AG04450 (cell line): ENCODE data around the gene MAFF. TPM values are rescaled to one million over a fixed set of nuclear protein-coding genes. Genes with fewer than 3 reads are reported as not detected.
A peak's percentile ranks its signal among the peaks of the same experiment; 100 is the strongest.

Source experiments
- CTCF ChIA-PET: fragments of 300-600, 350-600 bp; formaldehyde crosslinking; extraction: SDS; loops from one replicate; lab custom pipeline; 2022; ENCODE audit warnings: antibody characterized with exemption, inconsistent platforms; lab: Charles Lee
- POLR2A ChIA-PET: fragments of 350-600 bp; formaldehyde crosslinking; extraction: SDS; loops from one replicate; lab custom pipeline; 2021; ENCODE audit warnings: antibody characterized with exemption, inconsistent platforms; lab: Yijun Ruan, JAX
- DNase-seq: peaks from one replicate; pipeline ENCODE4 v3.0.0-alpha.2; 2011; ENCODE audit warnings: low read depth, low spot score
- H3K27ac ChIP-seq: one replicate; pipeline ENCODE4 v1.5.1; 2012; ENCODE audit warnings: low read depth, low read length, control low read depth
- H3K27me3 ChIP-seq: one replicate; pipeline ENCODE4 v1.6.0; 2012; ENCODE audit warnings: low read length; ENCODE audit not compliant: control insufficient read depth, insufficient read depth
- H3K4me3 ChIP-seq: 2 replicates; pipeline ENCODE4 v1.5.1; 2011; ENCODE audit warnings: mild to moderate bottlenecking, low read depth, low read length, control low read depth
- H3K9me3 ChIP-seq: 2 replicates; pipeline ENCODE4 v1.5.1; 2012; ENCODE audit warnings: low read length; ENCODE audit not compliant: control insufficient read depth, insufficient read depth
- CTCF ChIP-seq: IDR thresholded peaks from 2 replicates; pipeline ENCODE4 v1.5.1; 2011; ENCODE audit warnings: low read depth, low read length, control low read depth, inconsistent platforms
- polyA plus RNA-seq: library from polyadenylated mRNA; depleted of rRNA; stranded (reverse); fragments of >200 nt; gene quantifications from 2 replicates; pipeline ENCODE4 v1.2.3, GENCODE V29; 2011

Gene MAFF
- polyA plus RNA-seq, 1 experiment = 8.3 TPM

- CTCF ChIA-PET = no interaction called here
- POLR2A ChIA-PET = no interaction called here
- DNase-seq = no peak
- H3K9me3 ChIP-seq = no peaks in the 10 kb centered on the region; the same call in 1 of the 2 replicates
- no peaks in the 10 kb centered on the region for H3K27me3 ChIP-seq
- no peak for TF ChIP-seq CTCF
- no peak overlapping the region for H3K4me3 ChIP-seq
- H3K27ac ChIP-seq = no peak overlapping the region
Measured at GRCh38 chr22:38235240-38235850, 33.6 kb downstream of the MAFF start.

DNA sequence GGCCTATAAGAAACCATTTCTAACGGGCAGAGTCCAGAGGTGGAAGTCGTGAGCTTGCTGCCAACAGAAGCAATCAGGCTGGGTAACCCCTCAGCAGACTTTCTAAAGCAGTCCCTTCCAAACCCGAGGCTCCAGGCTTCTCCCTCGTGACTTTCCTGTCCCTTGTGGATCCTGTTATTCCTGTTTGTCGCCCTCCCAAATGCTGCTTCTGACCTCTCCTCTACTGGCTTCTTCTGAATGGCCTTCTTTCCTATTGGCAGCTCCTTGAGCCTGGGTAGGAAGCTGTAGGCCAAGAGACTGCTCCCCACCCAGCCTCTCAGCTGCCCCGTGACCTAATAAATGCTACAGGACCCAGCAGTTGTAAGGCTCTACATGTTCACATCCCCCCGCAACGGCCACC is 35.0 kb downstream of the MAFF start:
- Histone ChIP-seq H3K4me3 (no peak overlapping the region), H3K27ac (no peak overlapping the region), H3K27me3 (no peaks in the 10 kb centered on the region), H3K9me3 (no peaks in the 10 kb centered on the region)
- CTCF ChIA-PET = no interaction called here
- no peak for DNase-seq
- POLR2A ChIA-PET = interaction anchor here (0.7 kb wide), 1 partner anchor 21 kb away, joined by 3 read pairs; no protein-coding TSS in a partner anchor
- TF ChIP-seq CTCF = no peak

GRCh38 chr22:38238519-38239071 is 36.8 kb downstream of the MAFF start:
- no peak for DNase-seq
- ChIA-PET POLR2A (interaction anchor here (1.0 to 2.0 kb wide), 3 partner anchors 9 to 37 kb away, joined by 3 to 6 read pairs (median 4); partner anchors contain the start of gene MAFF), CTCF (interaction anchor here (1.1 to 1.2 kb wide), 2 partner anchors 125 to 169 kb away, joined by 3 to 4 read pairs; no protein-coding TSS in a partner anchor)
- no peak for TF ChIP-seq CTCF
- Histone ChIP-seq H3K4me3 (no peak overlapping the region), H3K9me3 (no peaks in the 10 kb centered on the region; the same call in 1 of the 2 replicates), H3K27ac (peak overlapping the region; percentile 98), H3K27me3 (no peaks in the 10 kb centered on the region)

- ChIA-PET POLR2A (interaction anchor here (1.0 to 2.0 kb wide), 3 partner anchors 10 to 38 kb away, joined by 3 to 6 read pairs (median 4); partner anchors contain the start of gene MAFF), CTCF (interaction anchor here (0.7 to 1.2 kb wide), 3 partner anchors 124 to 169 kb away, joined by 3 to 4 read pairs (median 3); no protein-coding TSS in a partner anchor)
- peak; percentile 30 for TF ChIP-seq CTCF
- H3K9me3 ChIP-seq = no peaks in the 10 kb centered on the region; the same call in 1 of the 2 replicates
- H3K4me3 ChIP-seq = no peak overlapping the region
- no peaks in the 10 kb centered on the region for H3K27me3 ChIP-seq
- DNase-seq = peak; percentile 83
- H3K27ac ChIP-seq = peak overlapping the region; percentile 98
Measured at GRCh38 chr22:38239101-38239761, 37.4 kb downstream of the MAFF start.
